IMR-90 (cell line): ENCODE results near the gene SRC. TPM values are rescaled to one million over a fixed set of nuclear protein-coding genes. Genes with fewer than 3 reads are reported as not detected.

Experiments
- ATAC-seq: fragments of 200-7000 bp; cut with Tn5 transposase; 2 replicates; pipeline ENCODE4 v1.9.1; 2020; ENCODE audit warnings: low read depth, mild to moderate bottlenecking, moderate library complexity
- BruUV-seq: library from RNA; stranded (reverse); fragments of 400-500 nt; replicated peaks from 2 replicates; lab custom pipeline; 2021; lab: Mats Ljungman, UMichigan
- CTCF ChIA-PET: fragments of 300-600 bp; formaldehyde crosslinking; extraction: SDS; loops from one replicate; lab custom pipeline; 2021; ENCODE audit warnings: antibody characterized with exemption; lab: Yijun Ruan, JAX
- POLR2A ChIA-PET: fragments of 300-600 bp; sonication (Branson Sonifier 250); formaldehyde crosslinking; loops from one replicate; lab custom pipeline; 2022; ENCODE audit warnings: antibody characterized with exemption; ENCODE audit not compliant: unreplicated experiment; lab: Charles Lee
- DNase-seq: peaks from one replicate; pipeline ENCODE4 v3.0.0; 2013
- H2AFZ ChIP-seq: replicated peaks from 2 replicates; pipeline ENCODE3; 2013; ENCODE audit warnings: low read length, mild to moderate bottlenecking; ENCODE audit not compliant: poor library complexity
- H2AK5ac ChIP-seq: 2 replicates; pipeline ENCODE4 v1.6.1; 2013; ENCODE audit warnings: low read depth, low read length, inconsistent platforms
- H2AK9ac ChIP-seq: replicated peaks from 2 replicates; pipeline ENCODE3; 2013; ENCODE audit warnings: mild to moderate bottlenecking, low read depth, low read length, moderate library complexity; ENCODE audit not compliant: poor library complexity
- H2BK120ac ChIP-seq: 2 replicates; pipeline ENCODE4 v1.6.1; 2013; ENCODE audit warnings: low read depth, low read length, inconsistent platforms
- H2BK15ac ChIP-seq: 3 replicates; pipeline ENCODE4 v1.6.1; 2013; ENCODE audit warnings: low read depth, low read length, inconsistent platforms
- H2BK20ac ChIP-seq: 2 replicates; pipeline ENCODE4 v1.6.1; 2013; ENCODE audit warnings: low read depth, mild to moderate bottlenecking, inconsistent platforms, low read length, moderate library complexity
- H2BK5ac ChIP-seq: 2 replicates; pipeline ENCODE4 v1.6.1; 2013; ENCODE audit warnings: mild to moderate bottlenecking, low read depth, low read length, inconsistent platforms; ENCODE audit not compliant: poor library complexity, severe bottlenecking
- H3K14ac ChIP-seq: replicated peaks from 2 replicates; pipeline ENCODE4 v1.6.1; 2013; ENCODE audit warnings: low read depth, low read length, inconsistent platforms
- H3K18ac ChIP-seq: 2 replicates; pipeline ENCODE4 v1.6.1; 2013; ENCODE audit warnings: low read depth, low read length, control low read depth
- H3K23ac ChIP-seq: 2 replicates; pipeline ENCODE4 v1.6.1; 2013; ENCODE audit warnings: low read depth, low read length, inconsistent platforms
- H3K27ac ChIP-seq: 2 replicates; pipeline ENCODE4 v1.5.1; 2013; ENCODE audit warnings: mild to moderate bottlenecking, control low read depth, low read length; ENCODE audit not compliant: insufficient read depth
- H3K27me3 ChIP-seq: 2 replicates; pipeline ENCODE4 v1.6.1; 2013; ENCODE audit warnings: low read length; ENCODE audit not compliant: control insufficient read depth, insufficient read depth
- H3K36me3 ChIP-seq: 2 replicates; pipeline ENCODE4 v1.6.1; 2013; ENCODE audit warnings: low read length, mixed read lengths; ENCODE audit not compliant: control insufficient read depth, insufficient read depth
- H3K4ac ChIP-seq: 2 replicates; pipeline ENCODE4 v1.6.1; 2013; ENCODE audit warnings: low read depth, low read length, inconsistent platforms
- H3K4me1 ChIP-seq: 2 replicates; pipeline ENCODE4 v1.6.1; 2013; ENCODE audit warnings: low read length, mixed read lengths; ENCODE audit not compliant: control insufficient read depth, insufficient read depth
- H3K4me2 ChIP-seq: 2 replicates; pipeline ENCODE4 v1.6.1; 2013; ENCODE audit warnings: low read depth, mild to moderate bottlenecking, control low read depth, low read length, moderate library complexity
- H3K4me3 ChIP-seq: 2 replicates; pipeline ENCODE4 v1.5.1; 2013; ENCODE audit warnings: low read depth, mild to moderate bottlenecking, control low read depth, low read length, moderate library complexity; ENCODE audit not compliant: insufficient read depth
- H3K56ac ChIP-seq: 2 replicates; pipeline ENCODE4 v1.6.1; 2013; ENCODE audit warnings: low read length, inconsistent platforms; ENCODE audit not compliant: insufficient read depth; ENCODE audit errors: extremely low read depth
- H3K79me1 ChIP-seq, 2 experiments: 2 replicates each; pipeline ENCODE4 v1.6.1; 2013; ENCODE audit warnings: low read length in 2 of 2, inconsistent platforms in 1 of 2, low read depth in 1 of 2
- H3K9ac ChIP-seq: 2 replicates; pipeline ENCODE4 v1.6.1; 2013; ENCODE audit warnings: low read depth, low read length, control low read depth
- H3K9me1 ChIP-seq: 2 replicates; pipeline ENCODE4 v1.6.1; 2013; ENCODE audit warnings: low read length, inconsistent platforms; ENCODE audit not compliant: insufficient read depth
- H3K9me3 ChIP-seq: 2 replicates; pipeline ENCODE4 v1.6.1; 2013; ENCODE audit warnings: low read length; ENCODE audit not compliant: control insufficient read depth, insufficient read depth
- H4K20me1 ChIP-seq: 2 replicates; pipeline ENCODE4 v1.6.1; 2013; ENCODE audit warnings: low read length, inconsistent platforms; ENCODE audit not compliant: insufficient read depth
- H4K5ac ChIP-seq: 2 replicates; pipeline ENCODE4 v1.6.1; 2013; ENCODE audit warnings: mild to moderate bottlenecking, low read depth, low read length, control low read depth
- H4K8ac ChIP-seq, 2 experiments: 2 replicates each; pipeline ENCODE4 v1.6.1; 2013; ENCODE audit warnings: low read depth in 2 of 2, low read length in 2 of 2, control low read depth in 1 of 2, inconsistent platforms in 1 of 2
- H4K91ac ChIP-seq: 2 replicates; pipeline ENCODE4 v1.6.1; 2013; ENCODE audit warnings: low read depth, low read length, inconsistent platforms; ENCODE audit not compliant: insufficient read depth
- BHLHE40 ChIP-seq: fragments of 150-350 bp; IDR thresholded peaks from 2 replicates; pipeline ENCODE4 v1.6.1; 2016; ENCODE audit warnings: mild to moderate bottlenecking, low read depth, low read length
- NFE2L2 ChIP-seq: fragments of 150-350 bp; IDR thresholded peaks from 2 replicates; pipeline ENCODE4 v1.6.1; 2016; ENCODE audit warnings: low read depth, mild to moderate bottlenecking, low read length
- RAD21 ChIP-seq: IDR thresholded peaks from 2 replicates; pipeline ENCODE4 v1.6.1; 2012; ENCODE audit warnings: low read length, improper control_type of control experiment
- SMC3 ChIP-seq: fragments of 150-350 bp; IDR thresholded peaks from 2 replicates; pipeline ENCODE4 v1.6.1; 2016; ENCODE audit warnings: low read depth, mild to moderate bottlenecking, antibody characterized with exemption, low read length, moderate library complexity
- WGBS, 2 experiments: methylation state at CpG; one replicate each; pipeline versions ENCODE4 v1.1.5 to v1.1.7; 2013; ENCODE audit warnings: missing lambda C conversion rate in 2 of 2; ENCODE audit not compliant: insufficient read length in 1 of 2; ENCODE audit errors: extremely low coverage in 2 of 2; 5-methylcytosine and 5-hydroxymethylcytosine counted together
- dilution Hi-C: fragments of 300-500 bp; cut with HindIII; formaldehyde crosslinking; loops from one replicate; pipeline ENCODE4 v1.14.3; 2018; ENCODE audit warnings: low sequenced_read_pairs; ENCODE audit not compliant: unreplicated experiment
- in situ Hi-C: fragments of 300-500 bp; cut with MboI; formaldehyde crosslinking; loops from 3 replicates; pipeline ENCODE4 v1.14.3; 2019; ENCODE audit warnings: low sequenced_read_pairs, inconsistent platforms, mixed read lengths
- intact Hi-C: fragments of 100-400 bp; cut with micrococcal nuclease; formaldehyde crosslinking; loops from 2 replicates; pipeline ENCODE4 v1.10.0; 2022
- polyA plus RNA-seq, 3 experiments: library from polyadenylated mRNA; depleted of rRNA; stranded (reverse); fragments of >200 nt; gene quantifications; 2 replicates each; pipeline ENCODE4 v1.2.3, GENCODE V29; 2012; ENCODE audit warnings: low replicate concordance in 1 of 3
- total RNA-seq: library from RNA; depleted of rRNA; stranded (reverse); fragments of >200 nt; gene quantifications from 2 replicates; pipeline ENCODE4 v1.2.3, GENCODE V29; 2012
- TF ChIP-seq, protein P1 (sequence below): fragments of 150-350 bp; IDR thresholded peaks from 2 replicates; pipeline ENCODE4 v1.6.1; 2017; ENCODE audit warnings: mild to moderate bottlenecking, antibody characterized with exemption, low read length, low read depth

SRC gene
- total and polyA plus RNA-seq, 2 of the 4 experiments (the other 2 are of a cell fraction): 7.0 to 24.2 TPM

DNA sequence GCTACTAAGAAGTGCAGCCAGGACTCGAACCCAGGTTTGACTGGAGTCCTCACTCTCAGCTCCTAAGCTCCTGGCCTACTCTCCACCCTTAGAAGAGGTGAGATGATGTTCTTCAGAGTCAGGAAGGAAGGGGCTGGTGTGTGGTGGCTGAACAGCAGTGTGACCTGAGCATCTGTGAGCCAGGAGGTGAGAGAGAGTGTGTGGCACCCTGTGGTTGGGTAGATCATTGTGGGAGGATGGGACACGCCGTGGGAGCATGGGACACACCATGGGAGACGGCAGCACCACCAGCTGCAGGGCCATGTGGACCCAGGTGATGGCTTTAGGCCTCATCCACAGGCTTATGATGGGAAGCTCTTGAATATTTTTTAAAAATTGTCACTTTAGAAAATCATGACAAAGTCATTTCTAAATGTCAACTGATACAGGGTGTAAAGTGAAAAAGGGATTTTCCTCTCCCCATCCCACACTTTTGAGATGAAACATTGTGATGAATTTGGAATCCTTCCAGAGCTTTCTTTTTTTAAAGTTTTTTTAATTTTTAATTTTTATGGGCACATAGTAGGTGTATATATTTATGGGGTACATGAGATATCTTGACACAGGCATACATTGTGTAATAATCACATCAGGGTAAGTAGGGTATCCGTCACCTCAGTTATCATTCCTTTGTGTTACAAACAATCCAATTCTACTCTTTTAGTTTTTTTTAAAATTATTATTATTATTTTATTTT, 31.6 kb downstream of the SRC start:
- Histone ChIP-seq H4K8ac (no peak overlapping the region), H3K18ac (no peak overlapping the region), H3K27me3 (no peaks in the 10 kb centered on the region), H3K9me3 (no peaks in the 10 kb centered on the region), H2BK20ac (no peak overlapping the region), H3K4ac (0 out of 2 replicates have a peak overlapping the region, but pooled peaks have one; percentile 45), H4K20me1 (peaks cover 3% of the 10 kb centered on the region; the same call in 1 of the 2 replicates), H3K4me1 (peaks cover 15% of the 10 kb centered on the region), H4K91ac (no peak overlapping the region), H2BK120ac (no peak overlapping the region; the same call in 1 of the 2 replicates), H3K4me2 (no peak overlapping the region), H2AK5ac (no peak overlapping the region), H4K5ac (no peak overlapping the region), H3K36me3 (peaks cover 13% of the 10 kb centered on the region), H3K9me1 (peaks cover 6% of the 10 kb centered on the region; the same call in 1 of the 2 replicates), H2BK15ac (no peak overlapping the region), H3K14ac (no peak overlapping the region), H2AFZ (no peak overlapping the region), H2AK9ac (no peak overlapping the region), H3K9ac (no peak overlapping the region), H3K56ac (no peak overlapping the region), H3K23ac (no peak overlapping the region; the same call in 1 of the 2 replicates), H3K4me3 (no peak overlapping the region), H3K27ac (no peak overlapping the region), H3K79me1 (peaks cover 17 to 54% of the 10 kb centered on the region in 2 experiments), H2BK5ac (no peak overlapping the region)
- dilution Hi-C loops: no loop called here
- ATAC-seq (no peak), DNase-seq (no peak)
- CTCF ChIA-PET: interaction anchor here (0.7 to 1.1 kb wide), 2 partner anchors 8 to 100 kb away, joined by 3 to 5 read pairs; no protein-coding TSS in a partner anchor
- POLR2A ChIA-PET: no interaction called here
- TF ChIP-seq SMC3 (no peak), BHLHE40 (no peak), RAD21 (no peak), NFE2L2 (no peak)
- TF ChIP-seq, protein P1, sequence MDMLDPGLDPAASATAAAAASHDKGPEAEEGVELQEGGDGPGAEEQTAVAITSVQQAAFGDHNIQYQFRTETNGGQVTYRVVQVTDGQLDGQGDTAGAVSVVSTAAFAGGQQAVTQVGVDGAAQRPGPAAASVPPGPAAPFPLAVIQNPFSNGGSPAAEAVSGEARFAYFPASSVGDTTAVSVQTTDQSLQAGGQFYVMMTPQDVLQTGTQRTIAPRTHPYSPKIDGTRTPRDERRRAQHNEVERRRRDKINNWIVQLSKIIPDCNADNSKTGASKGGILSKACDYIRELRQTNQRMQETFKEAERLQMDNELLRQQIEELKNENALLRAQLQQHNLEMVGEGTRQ: no peak
- intact Hi-C loops: no loop called here
- BruUV-seq: no TSS peak
- in situ Hi-C loops: no loop called here
- 80% methylated on average over 1 of the region's 5 CpGs; no CpG with 5 or more reads in 1 of the 2 experiments for WGBS, 2 experiments
